ENCODE measurements around the gene ADI1.

ADI1 gene

DNA sequence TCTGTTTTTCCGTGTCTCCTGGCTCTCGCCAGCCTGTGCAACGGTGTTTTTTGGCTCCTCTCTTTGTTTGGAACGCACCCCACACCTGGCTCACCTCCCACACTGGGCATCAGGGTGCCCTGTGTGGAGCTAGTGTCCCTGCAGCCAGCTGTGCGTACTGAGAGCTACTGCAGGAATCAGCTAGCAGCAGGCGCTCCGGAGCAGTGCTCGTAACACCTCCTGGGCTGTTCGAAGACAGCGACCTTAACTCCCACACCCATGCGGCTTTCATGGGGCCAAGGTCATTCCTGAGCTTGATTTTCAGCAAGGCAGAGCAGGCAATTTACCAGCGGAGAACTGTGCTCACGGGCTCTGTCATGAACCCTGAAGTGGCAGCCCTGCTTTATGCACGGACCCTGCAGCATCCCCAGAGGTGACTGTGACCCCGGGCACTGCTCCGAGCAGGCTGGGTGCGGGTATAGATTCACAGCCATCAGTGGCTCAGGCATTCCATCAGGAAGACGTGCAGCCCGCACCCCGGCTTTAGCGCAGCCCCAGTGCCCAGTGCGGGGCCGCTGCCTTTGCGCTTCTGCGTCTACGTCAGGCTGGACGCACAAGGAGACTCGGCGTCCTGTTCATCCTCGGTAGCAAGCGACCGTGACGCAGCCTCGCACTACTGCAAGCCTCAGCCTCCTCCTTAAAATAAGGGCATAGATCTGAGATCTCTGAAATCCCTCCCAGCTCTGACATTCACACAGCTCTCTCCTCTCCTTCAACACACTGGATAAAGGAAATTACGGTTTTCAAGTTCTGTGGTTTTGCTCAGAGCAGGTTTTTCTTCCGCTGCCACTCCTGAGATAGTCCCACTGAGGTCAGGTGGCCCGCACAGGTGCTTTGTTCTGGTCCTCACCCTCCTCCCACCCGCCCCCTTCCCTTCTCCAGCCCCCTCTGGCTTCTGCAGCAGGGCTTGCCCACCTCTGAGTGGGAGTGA lies 58.2 kb downstream of the ADI1 start:
- Histone ChIP-seq H3K9me3 (ENCODE audit: insufficient read depth, low read length) (no peaks in the 10 kb centered on the region), H4K20me1 (ENCODE audit: low read depth, low read length) (no peaks in the 10 kb centered on the region), H3K9ac (ENCODE audit: low read length) (no peak overlapping the region), H2AFZ (ENCODE audit: low read depth, low read length, severe bottlenecking) (no peak overlapping the region), H3K79me2 (ENCODE audit: insufficient read depth, low read length) (no peaks in the 10 kb centered on the region), H3K36me3 (ENCODE audit: low read length) (no peaks in the 10 kb centered on the region), H3F3A (ENCODE audit: insufficient read depth) (no peaks in the 10 kb centered on the region), H3K27ac (ENCODE audit: low read depth, low read length) (no peak overlapping the region), H3K9me2 (replicated peaks; ENCODE audit: insufficient read depth, low read length) (no peaks in the 10 kb centered on the region), H3K4me2 (ENCODE audit: low read depth, low read length, poor library complexity, severe bottlenecking) (no peak overlapping the region), H3K27me3 (ENCODE audit: low read length) (no peaks in the 10 kb centered on the region), H3K4me3 (ENCODE audit: insufficient read depth, low read length, poor library complexity, severe bottlenecking) (no peak overlapping the region)
- TF ChIP-seq, protein P1, sequence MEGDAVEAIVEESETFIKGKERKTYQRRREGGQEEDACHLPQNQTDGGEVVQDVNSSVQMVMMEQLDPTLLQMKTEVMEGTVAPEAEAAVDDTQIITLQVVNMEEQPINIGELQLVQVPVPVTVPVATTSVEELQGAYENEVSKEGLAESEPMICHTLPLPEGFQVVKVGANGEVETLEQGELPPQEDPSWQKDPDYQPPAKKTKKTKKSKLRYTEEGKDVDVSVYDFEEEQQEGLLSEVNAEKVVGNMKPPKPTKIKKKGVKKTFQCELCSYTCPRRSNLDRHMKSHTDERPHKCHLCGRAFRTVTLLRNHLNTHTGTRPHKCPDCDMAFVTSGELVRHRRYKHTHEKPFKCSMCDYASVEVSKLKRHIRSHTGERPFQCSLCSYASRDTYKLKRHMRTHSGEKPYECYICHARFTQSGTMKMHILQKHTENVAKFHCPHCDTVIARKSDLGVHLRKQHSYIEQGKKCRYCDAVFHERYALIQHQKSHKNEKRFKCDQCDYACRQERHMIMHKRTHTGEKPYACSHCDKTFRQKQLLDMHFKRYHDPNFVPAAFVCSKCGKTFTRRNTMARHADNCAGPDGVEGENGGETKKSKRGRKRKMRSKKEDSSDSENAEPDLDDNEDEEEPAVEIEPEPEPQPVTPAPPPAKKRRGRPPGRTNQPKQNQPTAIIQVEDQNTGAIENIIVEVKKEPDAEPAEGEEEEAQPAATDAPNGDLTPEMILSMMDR (IDR thresholded peaks at IDR 0.05; ENCODE audit: insufficient read depth, low read length, poor library complexity, severe bottlenecking), result no peak
- TF ChIP-seq EZH2phosphoT487 (conservative IDR thresholded peaks at IDR 0.05; ENCODE audit: low read length), result no peak

DNA sequence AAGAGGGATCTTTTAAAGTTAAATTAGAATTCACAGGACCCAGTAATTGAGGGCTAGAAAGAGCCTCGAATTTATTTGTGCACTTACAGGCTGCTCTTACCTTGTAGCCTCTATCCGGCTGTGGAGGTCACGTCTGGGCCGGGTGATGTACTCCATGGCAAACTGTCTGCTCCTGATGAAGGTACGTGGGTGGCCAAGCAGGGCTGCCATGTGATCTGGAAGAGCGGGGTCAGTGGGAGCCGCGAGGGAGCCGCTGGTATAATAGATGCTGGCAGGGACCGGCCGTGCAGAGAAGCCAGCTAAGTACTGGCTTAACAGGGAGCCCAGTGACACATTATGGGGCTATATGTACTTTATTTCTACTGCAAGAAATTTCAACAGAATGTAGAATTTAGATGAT lies 59.2 kb downstream of the ADI1 start:
- no peaks in the 10 kb centered on the region for H3F3A ChIP-seq (ENCODE audit: insufficient read depth)
- no peaks in the 10 kb centered on the region for H4K20me1 ChIP-seq (ENCODE audit: low read depth, low read length)
- no peak overlapping the region for H3K4me3 ChIP-seq (ENCODE audit: insufficient read depth, low read length, poor library complexity, severe bottlenecking)
- H2AFZ ChIP-seq (ENCODE audit: low read depth, low read length, severe bottlenecking), result no peak overlapping the region
- H3K9me2 ChIP-seq (replicated peaks; ENCODE audit: insufficient read depth, low read length), result no peaks in the 10 kb centered on the region
- H3K27me3 ChIP-seq (ENCODE audit: low read length), result no peaks in the 10 kb centered on the region
- H3K4me2 ChIP-seq (ENCODE audit: low read depth, low read length, poor library complexity, severe bottlenecking), result no peak overlapping the region
- no peak overlapping the region for H3K9ac ChIP-seq (ENCODE audit: low read length)
- no peaks in the 10 kb centered on the region for H3K79me2 ChIP-seq (ENCODE audit: insufficient read depth, low read length)
- no peak overlapping the region for H3K27ac ChIP-seq (ENCODE audit: low read depth, low read length)
- no peaks in the 10 kb centered on the region for H3K9me3 ChIP-seq (ENCODE audit: insufficient read depth, low read length)
- TF ChIP-seq EZH2phosphoT487 (conservative IDR thresholded peaks at IDR 0.05; ENCODE audit: low read length), result no peak
- TF ChIP-seq, protein P1 (IDR thresholded peaks at IDR 0.05; ENCODE audit: insufficient read depth, low read length, poor library complexity, severe bottlenecking), result no peak
- H3K36me3 ChIP-seq (ENCODE audit: low read length), result no peaks in the 10 kb centered on the region

DNA sequence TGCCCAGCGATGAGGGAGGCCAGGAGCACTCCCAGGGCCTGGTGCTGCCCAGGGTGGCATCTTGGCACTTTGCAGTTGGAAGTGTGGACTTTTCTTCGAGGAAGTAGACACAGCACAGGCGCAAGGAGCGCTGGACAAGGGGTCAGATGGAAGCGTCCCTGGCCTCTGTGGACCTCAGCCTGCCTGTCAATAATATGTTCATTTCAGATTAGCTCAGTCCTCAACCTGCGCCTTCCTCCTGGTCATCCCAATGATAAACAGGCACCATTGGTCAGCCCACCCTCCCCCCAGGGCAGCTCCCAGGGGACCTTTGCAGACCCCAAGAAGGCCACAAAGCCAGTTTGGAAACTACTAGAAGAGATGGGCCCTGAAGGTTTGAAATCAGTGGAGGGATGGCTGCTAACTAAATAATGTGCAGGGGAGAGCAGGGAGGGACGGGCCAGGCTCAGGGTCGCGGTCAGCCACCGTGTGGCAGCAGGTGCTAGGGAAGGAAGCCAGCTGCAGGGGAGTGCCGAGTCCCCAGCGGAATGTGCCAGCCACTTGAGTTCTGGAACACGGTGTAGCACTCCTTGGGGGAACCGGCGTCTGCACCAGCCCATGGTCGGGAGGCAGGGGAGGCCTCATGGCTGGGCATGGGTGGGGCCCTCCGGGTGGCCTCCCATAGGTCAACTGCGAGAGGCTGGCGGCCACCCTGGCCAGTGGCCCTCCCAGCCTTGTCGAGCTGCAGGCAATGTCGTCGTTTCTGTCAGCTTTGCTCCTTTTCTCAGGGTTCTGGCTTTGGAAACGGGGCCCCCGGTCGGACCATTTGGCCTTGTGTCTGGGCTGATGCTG lies 59.9 kb downstream of the ADI1 start:
- TF ChIP-seq, protein P1 (IDR thresholded peaks at IDR 0.05; ENCODE audit: insufficient read depth, low read length, poor library complexity, severe bottlenecking), result no peak
- TF ChIP-seq EZH2phosphoT487 (conservative IDR thresholded peaks at IDR 0.05; ENCODE audit: low read length), result no peak
- Histone ChIP-seq H3K9ac (ENCODE audit: low read length) (no peak overlapping the region), H3K9me3 (ENCODE audit: insufficient read depth, low read length) (no peaks in the 10 kb centered on the region), H3K79me2 (ENCODE audit: insufficient read depth, low read length) (no peaks in the 10 kb centered on the region), H4K20me1 (ENCODE audit: low read depth, low read length) (no peaks in the 10 kb centered on the region), H3K27ac (ENCODE audit: low read depth, low read length) (no peak overlapping the region), H3K36me3 (ENCODE audit: low read length) (no peaks in the 10 kb centered on the region), H3K4me3 (ENCODE audit: insufficient read depth, low read length, poor library complexity, severe bottlenecking) (no peak overlapping the region), H3K4me2 (ENCODE audit: low read depth, low read length, poor library complexity, severe bottlenecking) (no peak overlapping the region), H3K9me2 (replicated peaks; ENCODE audit: insufficient read depth, low read length) (no peaks in the 10 kb centered on the region), H3F3A (ENCODE audit: insufficient read depth) (no peaks in the 10 kb centered on the region), H3K27me3 (ENCODE audit: low read length) (no peaks in the 10 kb centered on the region), H2AFZ (ENCODE audit: low read depth, low read length, severe bottlenecking) (no peak overlapping the region)
